Glomerular visceral epithelial cell (primary cell): ENCODE data around the gene ALDH1L1.

Experiments
- DNase-seq: peaks from one replicate; pipeline ENCODE4 v3.0.0-alpha.2; 2016; ENCODE audit errors: extremely low spot score

ALDH1L1 gene

GRCh38 chr3:126054870-126055269 lies 125.5 kb downstream of the ALDH1L1 start:
- no peak for DNase-seq

- DNase-seq = no peak
These were observed 126.3 kb downstream of the ALDH1L1 start for GRCh38 chr3:126053949-126054569.
